BJ (cell line): ENCODE data around the gene PFDN4. TPM values are rescaled to one million over a fixed set of nuclear protein-coding genes. Genes with fewer than 3 reads are reported as not detected.
A peak's percentile ranks its signal among the peaks of the same experiment; 100 is the strongest.
"Not testable (repeated sequence)": the region's sequence is repeated elsewhere in the genome, so short reads cannot be mapped to it uniquely, and the experiment has no call there.

ENCODE experiments used
- CTCF ChIA-PET: fragments of 350-600 bp; formaldehyde crosslinking; extraction: SDS; loops from one replicate; lab custom pipeline; 2021; ENCODE audit warnings: antibody characterized with exemption, inconsistent platforms; lab: Yijun Ruan, JAX
- POLR2A ChIA-PET: fragments of 300-600 bp; sonication (Branson Sonifier 250); formaldehyde crosslinking; extraction: SDS; loops from one replicate; lab custom pipeline; 2021; ENCODE audit warnings: antibody characterized with exemption; lab: Charles Lee
- DNase-seq: peaks from one replicate; pipeline ENCODE4 v3.0.0-alpha.2; 2011; ENCODE audit warnings: low read depth
- H3K27me3 ChIP-seq: 2 replicates; pipeline ENCODE4 v1.6.0; 2011; ENCODE audit warnings: low read length; ENCODE audit not compliant: control insufficient read depth, insufficient read depth
- H3K36me3 ChIP-seq: 2 replicates; pipeline ENCODE4 v1.5.1; 2011; ENCODE audit warnings: low read length; ENCODE audit not compliant: control insufficient read depth, insufficient read depth
- H3K4me3 ChIP-seq: 2 replicates; pipeline ENCODE4 v1.5.1; 2011; ENCODE audit warnings: low read depth, mild to moderate bottlenecking, control low read depth, low read length
- CTCF ChIP-seq: IDR thresholded peaks from 2 replicates; pipeline ENCODE4 v1.5.1; 2011; ENCODE audit warnings: low read depth, mild to moderate bottlenecking, control low read depth, inconsistent platforms, low read length, moderate library complexity; ENCODE audit not compliant: insufficient read depth
- polyA plus RNA-seq: library from polyadenylated mRNA; depleted of rRNA; stranded (reverse); fragments of >200 nt; gene quantifications from 2 replicates; pipeline ENCODE4 v1.2.3, GENCODE V29; 2011

PFDN4 gene
- polyA plus RNA-seq, 1 experiment, result 10.4 TPM

GRCh38 chr20:54257071-54257816 lies 49.4 kb downstream of the PFDN4 start:
- Histone ChIP-seq H3K36me3 (no peaks in the 10 kb centered on the region), H3K27me3 (no peaks in the 10 kb centered on the region), H3K4me3 (no peak overlapping the region)
- TF ChIP-seq CTCF, result no peak
- CTCF ChIA-PET, result interaction anchor here (1.5 kb wide), 1 partner anchor 12 kb away, joined by 4 read pairs; no protein-coding TSS in a partner anchor
- DNase-seq, result peak; percentile 6
- POLR2A ChIA-PET, result no interaction called here

DNA sequence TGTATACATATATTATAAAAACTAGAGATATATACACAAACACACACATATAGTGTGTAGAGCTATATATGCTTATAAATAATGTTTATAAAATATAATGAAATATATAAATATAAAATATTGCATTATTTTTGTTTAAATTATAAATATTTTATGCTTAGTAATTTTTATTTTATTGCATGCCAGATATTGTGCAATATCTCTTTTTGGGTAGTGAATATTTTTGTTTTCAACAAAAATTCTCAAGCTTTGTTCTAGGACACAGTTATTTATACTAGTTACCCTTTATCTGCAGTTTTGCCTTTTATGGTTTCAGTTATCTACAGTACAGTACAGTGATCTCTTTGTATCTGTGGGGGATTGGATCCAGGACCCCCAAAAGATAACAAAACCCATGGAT lies 52.2 kb downstream of the PFDN4 start:
- CTCF ChIA-PET, result no interaction called here
- DNase-seq, result no peak
- H3K27me3 ChIP-seq, result no peaks in the 10 kb centered on the region
- no peaks in the 10 kb centered on the region for H3K36me3 ChIP-seq
- POLR2A ChIA-PET, result no interaction called here
- TF ChIP-seq CTCF, result no peak
- H3K4me3 ChIP-seq, result no peak overlapping the region

GRCh38 chr20:54262671-54263070 lies 54.8 kb downstream of the PFDN4 start:
- Histone ChIP-seq H3K27me3 (no peaks in the 10 kb centered on the region), H3K36me3 (no peaks in the 10 kb centered on the region), H3K4me3 (no peak overlapping the region)
- ChIA-PET CTCF (interaction anchor here (0.7 kb wide), 1 partner anchor 385 kb away, joined by 3 read pairs; no protein-coding TSS in a partner anchor), POLR2A (no interaction called here)
- no peak for TF ChIP-seq CTCF
- no peak for DNase-seq

GRCh38 chr20:54263116-54263690 lies 55.3 kb downstream of the PFDN4 start:
- Histone ChIP-seq H3K36me3 (no peaks in the 10 kb centered on the region), H3K27me3 (no peaks in the 10 kb centered on the region), H3K4me3 (no peak overlapping the region)
- POLR2A ChIA-PET, result no interaction called here
- DNase-seq, result no peak
- CTCF ChIA-PET, result interaction anchor here (0.7 kb wide), 1 partner anchor 384 kb away, joined by 3 read pairs; no protein-coding TSS in a partner anchor
- no peak for TF ChIP-seq CTCF

GRCh38 chr20:54265791-54266190 lies 57.9 kb downstream of the PFDN4 start:
- POLR2A ChIA-PET, DNase-seq, H3K36me3 ChIP-seq, CTCF ChIA-PET, H3K27me3 ChIP-seq, H3K4me3 ChIP-seq: not testable (repeated sequence)
